ENCODE measurements around the gene KRT73. TPM values are rescaled to one million over a fixed set of nuclear protein-coding genes. Genes with fewer than 3 reads are reported as not detected.

The KRT73 gene
- total and polyA plus RNA-seq, 9 of the 15 experiments (the other 6 are each of a cell fraction or from before 2014, with no cell fraction given), result 0.09 to 0.18 (median 0.13) TPM; not detected in 5

GRCh38 chr12:52600475-52600874 lies 17.9 kb downstream of the KRT73 start:
- intact Hi-C loops (cut with micrococcal nuclease) (no loop called here), in situ Hi-C loops (cut with MboI) (no loop called here)
- Histone ChIP-seq H3K36me3 (ENCODE audit: control insufficient read depth, insufficient read depth, low read length) (no peaks in the 10 kb centered on the region), H3K27ac (ENCODE audit: extremely low read depth, low read depth, low read length) (no peak overlapping the region), H4K20me1 (replicated peaks; ENCODE audit: control insufficient read depth, insufficient read depth, low read length) (no peaks in the 10 kb centered on the region), H3K9me1 (ENCODE audit: control insufficient read depth, insufficient read depth, low read length) (no peaks in the 10 kb centered on the region), H3K9me3 (replicated peaks; ENCODE audit: control insufficient read depth, insufficient read depth, low read depth, low read length) (no peaks in the 10 kb centered on the region), H3K4me1 (replicated peaks in 1 of 2; ENCODE audit: control insufficient read depth in 2 of 2, insufficient read depth in 2 of 2, low read length in 2 of 2) (peaks cover 6 to 10% of the 10 kb centered on the region in 2 experiments; a peak in 3 of 5 replicates), H3K4me3 (no peak overlapping the region), H3K9ac (ENCODE audit: insufficient read depth in 1 of 2, low read depth in 2 of 2, low read length in 2 of 2) (no peak overlapping the region), H2AFZ (ENCODE audit: low read depth, low read length) (no peak overlapping the region), H3K4me2 (ENCODE audit: insufficient read depth, low read length) (no peak overlapping the region), H3K27me3 (ENCODE audit: control insufficient read depth in 2 of 2, insufficient read depth in 2 of 2, low read length in 2 of 2) (peaks cover 0 to 29% of the 10 kb centered on the region in 2 experiments; a peak in 3 of 5 replicates), H3K79me2 (ENCODE audit: control insufficient read depth, insufficient read depth, low read length) (no peaks in the 10 kb centered on the region)
- FAIRE-seq, result no peak
- no TSS peak for BruUV-seq (replicated peaks)
- WGBS (ENCODE audit: insufficient coverage, low coverage, missing lambda C conversion rate), result 18% methylated on average over 12 of the region's 12 CpGs
- ChIA-PET POLR2A (interaction anchor here (0.9 kb wide), 1 partner anchor 8 kb away, joined by 4 read pairs; no protein-coding TSS in a partner anchor), CTCF (ENCODE audit: low intra/inter-chr PET ratio) (no interaction called here)
- no peak for DNase-seq (ENCODE audit: extremely low read depth in 1 of 4, low spot score in 3 of 4)
- ATAC-seq, result no peak
- TF ChIP-seq ZFP36 (IDR thresholded peaks at IDR 0.05; ENCODE audit: low read depth, low read length, partially characterized antibody), result peak; percentile 60
- TF ChIP-seq ZNF766 (CRISPR knock-in tag; conservative IDR thresholded peaks at IDR 0.05), result peak; percentile 93
- TF ChIP-seq ZBTB40 (IDR thresholded peaks at IDR 0.05), result no peak
- TF ChIP-seq ZBTB40 (CRISPR knock-in tag; IDR thresholded peaks at IDR 0.05), result no peak
